CD4-positive, alpha-beta T cell treated with Interleukin-4 for 1 hour (primary cell): Measurements from ENCODE around the gene IKZF3.
"Not testable (repeated sequence)": the region's sequence is repeated elsewhere in the genome, so short reads cannot be mapped to it uniquely, and the experiment has no call there.

Experiments
- DNase-seq, 2 donors: peaks; one replicate each; pipeline ENCODE4 v3.0.0-alpha.2; 2020 to 2022

Gene IKZF3

DNA sequence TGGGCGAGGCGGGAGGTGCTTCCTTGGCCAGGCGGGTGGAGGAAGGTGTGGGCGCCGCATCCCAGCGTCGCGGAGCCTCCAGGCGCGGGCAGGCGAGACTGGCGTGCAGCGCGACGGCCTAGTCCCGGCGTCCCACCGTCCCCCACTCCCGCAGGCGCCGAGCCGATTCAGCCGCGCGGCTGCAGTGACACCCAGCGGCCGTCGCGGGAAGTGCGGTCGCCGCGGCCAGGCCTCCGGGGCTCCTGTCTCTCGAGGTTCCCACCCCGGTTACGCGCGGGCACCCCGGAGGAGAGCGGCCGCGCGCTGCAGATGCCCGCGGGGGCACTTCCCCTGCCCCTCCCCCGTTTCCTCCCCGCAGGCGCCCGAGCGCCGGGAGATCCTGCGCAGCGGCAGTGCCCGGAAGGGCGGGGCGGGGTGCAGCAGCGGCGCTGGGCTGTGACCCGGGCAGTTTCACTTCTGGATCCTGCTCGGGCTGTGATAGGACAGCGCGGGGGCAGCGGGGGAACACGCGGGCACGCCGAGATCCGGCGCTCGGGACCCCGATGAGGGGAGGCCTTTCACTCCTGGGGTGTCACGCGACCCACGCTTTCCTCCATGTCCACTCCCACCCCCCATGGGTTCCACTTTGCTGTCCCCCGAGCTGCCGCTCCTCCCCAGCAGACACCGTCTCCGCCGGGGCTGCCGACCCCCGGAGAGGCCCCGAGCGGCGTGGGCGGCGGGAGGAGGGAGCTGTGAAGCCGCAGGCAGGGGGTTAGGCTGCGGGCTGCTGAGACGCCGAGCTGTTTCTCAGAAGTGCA, 109.8 kb downstream of the IKZF3 start:
- peak; percentile 98 to 99 for DNase-seq

DNA sequence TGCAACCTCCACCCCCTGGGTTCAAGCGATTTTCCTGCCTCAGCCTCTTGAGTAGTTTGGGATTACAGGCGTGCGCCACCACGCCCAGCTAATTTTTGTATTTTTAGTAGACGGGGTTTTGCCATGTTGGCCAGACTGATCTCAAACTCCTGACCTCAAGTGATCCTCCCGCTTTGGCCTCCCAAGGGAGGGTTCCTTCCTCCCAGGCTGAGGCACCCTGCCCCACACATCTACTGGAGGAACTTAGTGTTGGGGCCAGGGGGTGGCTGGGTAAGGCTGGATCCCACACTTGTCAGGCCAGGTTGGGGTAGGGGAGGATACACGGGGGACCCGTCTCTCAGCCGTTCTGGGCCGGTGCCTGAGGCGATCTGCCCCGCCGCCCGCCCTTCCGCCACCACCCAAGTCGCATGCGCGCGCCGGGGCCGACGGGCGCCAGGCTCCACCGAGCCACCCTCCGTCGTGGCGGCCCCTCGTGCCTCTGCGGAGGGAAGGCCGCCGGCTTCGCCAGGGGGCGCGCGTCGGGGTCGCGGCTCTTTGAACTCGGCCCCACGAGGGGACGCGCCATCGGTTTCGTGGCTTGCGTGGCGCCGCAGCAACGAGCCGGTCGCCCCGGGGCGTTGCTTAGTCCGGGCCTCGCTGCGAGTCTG, 110.5 kb downstream of the IKZF3 start:
- peak in 1 of 2 donors; percentile 80 for DNase-seq

DNA sequence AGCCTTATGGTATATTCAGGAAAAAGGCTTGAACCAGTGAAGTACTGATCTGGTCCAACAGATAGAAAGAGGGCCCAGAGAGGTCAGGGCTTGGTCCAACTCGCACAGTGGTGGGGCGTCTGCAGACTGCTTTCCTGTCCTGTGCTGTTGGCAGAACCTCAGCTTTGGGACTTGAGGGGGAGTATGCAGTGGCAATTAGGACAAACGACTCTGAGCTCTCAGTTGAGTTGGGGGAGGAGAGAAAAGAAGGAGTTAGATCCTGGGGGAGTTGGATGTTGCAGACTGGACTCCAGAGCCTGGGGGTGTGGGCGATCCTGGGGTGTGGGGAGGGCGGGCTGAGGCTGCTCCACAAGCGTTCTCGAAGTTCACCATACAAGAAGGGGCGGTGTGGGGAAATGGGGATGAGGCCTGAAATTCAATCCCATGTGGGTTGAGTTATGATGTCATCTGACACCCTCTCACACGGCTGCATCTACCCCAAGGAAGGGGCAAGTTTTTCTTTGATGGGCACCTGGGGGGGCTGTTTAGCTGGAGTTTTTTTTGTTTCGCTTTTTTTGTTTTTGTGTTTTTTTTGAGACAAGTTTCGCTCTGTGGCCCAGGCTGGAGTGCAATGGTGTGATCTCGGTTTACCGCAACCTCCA, 111.8 kb downstream of the IKZF3 start:
- no peak for DNase-seq

DNA sequence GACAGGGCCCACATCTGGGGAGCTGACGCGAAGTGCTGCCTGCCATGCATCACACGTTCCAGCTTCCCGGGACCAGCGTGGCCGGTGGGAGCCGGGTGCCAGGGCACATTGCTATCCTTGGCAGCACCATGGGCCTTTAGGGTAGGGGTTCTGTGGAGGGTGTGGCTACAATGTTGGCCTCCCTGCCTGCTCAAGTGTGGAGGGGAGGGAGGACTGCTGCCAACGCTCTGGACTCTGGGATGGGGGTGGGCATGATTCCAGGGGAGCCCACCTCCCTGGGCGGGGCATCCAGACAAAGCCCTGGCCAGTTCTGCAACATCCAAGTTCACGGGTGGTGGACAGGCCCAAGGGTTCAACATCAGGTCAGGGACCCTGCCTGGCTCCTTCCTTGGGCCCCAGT, 112.5 kb downstream of the IKZF3 start:
- no peak for DNase-seq

DNA sequence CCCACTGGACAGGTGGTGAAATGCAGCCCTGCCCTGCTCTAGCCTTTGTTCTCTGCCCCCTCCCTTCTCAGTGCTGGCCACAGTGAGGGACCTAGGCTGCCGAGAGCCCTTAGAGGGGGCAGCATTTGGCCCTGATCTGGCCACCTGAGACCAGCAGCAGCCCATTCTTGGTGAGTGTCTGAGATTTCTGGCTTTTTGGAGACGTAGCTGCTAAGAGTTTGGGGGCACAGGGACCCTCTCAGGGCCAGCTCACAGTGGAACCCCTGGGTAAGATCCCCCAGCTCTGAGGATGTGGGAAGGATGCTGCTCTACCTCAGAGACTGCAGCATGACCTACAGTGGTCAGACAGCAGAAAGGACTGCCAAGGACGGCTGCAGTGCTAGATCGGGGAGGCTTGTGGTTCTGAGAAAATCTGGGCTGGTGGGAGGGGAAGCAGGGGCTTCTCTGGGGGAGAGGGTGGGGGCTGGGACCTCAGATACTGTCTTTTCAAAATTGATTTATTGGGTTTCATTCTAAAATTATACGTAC, 113.0 kb downstream of the IKZF3 start:
- no peak for DNase-seq

DNA sequence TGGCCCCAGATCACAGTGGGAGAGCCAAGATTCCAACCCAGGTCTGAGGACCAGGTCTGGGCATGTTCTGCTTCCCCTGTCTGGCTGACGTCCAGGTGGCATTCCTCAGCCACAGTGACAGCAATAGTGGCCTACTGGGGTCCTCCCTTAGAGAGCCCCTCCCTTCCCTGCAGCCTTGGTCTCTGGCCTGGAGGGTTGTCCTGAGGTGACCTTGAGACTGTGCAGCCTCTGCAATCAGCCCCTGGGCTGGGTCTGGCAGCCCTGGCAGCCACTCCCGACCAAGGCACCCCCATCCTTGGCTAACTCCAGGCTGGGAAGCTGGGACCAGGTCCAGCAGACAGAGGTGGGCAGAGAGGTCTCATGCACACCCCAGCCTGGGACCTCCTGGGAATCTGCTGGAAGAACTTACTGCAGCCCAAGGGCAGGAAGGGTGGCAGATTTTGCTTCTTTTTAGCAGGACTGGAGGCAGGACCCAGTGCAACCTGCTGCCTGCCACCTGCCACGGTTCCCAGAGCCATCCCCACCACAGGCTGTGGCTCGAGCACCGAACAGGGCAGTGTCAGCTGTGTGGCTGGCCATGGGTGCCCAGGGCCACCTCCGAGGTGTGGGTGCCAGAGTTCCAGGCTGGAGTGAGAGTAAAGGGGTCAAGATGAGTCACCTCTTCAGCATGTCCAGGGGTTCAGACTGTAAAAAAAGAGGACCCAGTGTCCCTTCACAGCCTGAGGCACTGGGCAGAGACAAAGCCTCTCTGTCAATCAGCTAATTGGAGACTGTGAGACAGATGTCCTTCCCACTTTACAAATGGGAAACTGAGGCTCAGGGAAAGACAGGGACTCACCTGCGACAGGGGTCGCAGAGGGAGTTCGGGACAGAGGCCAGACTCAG, 113.7 kb downstream of the IKZF3 start:
- DNase-seq, result no peak

DNA sequence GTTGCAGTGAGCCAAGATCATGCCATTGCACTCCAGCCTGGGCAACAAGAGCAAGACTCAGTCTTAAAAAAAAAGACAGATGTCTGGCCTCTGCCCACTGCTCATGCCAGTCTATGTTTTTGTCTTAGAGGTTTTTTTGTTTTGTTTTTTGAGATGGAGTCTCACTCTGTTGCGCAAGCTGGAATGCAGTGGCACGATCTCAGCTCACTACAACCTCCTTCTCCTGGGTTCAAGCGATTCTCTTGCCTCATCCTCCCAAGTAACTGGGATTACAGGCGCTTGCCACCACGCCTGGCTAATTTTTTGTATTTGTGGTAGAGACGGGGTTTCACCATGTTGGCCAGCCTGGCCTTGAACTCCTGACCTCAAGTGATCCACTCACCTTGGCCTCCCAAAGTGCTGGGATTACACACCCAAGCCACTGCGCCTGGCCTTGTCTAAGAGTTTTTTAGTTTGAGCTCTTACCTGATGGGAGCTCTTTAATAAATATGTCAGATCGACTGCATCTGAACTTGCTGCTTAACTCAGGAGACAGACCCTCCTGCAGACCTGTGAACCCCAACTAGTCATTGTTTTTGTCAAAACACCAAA, 115.6 kb downstream of the IKZF3 start:
- not testable (repeated sequence) for DNase-seq

DNA sequence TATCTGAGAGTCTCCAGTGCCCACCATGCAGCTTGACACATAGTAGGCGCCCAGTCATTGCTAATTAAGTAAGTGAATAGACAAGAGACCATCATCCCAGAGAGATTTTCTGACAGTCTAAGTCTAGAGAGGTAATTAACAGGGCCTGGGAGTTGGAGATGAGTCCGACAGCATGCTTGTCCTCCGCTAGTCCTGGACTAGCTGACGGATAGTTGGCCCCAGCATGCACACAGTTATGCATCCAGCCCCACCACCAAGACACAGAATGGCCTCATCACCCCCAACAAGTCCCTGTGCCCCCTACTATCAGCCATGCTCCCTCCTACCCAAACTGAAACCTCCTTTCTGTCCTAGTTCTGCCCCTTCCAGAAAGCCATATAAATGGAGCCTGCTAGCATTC, 116.4 kb downstream of the IKZF3 start:
- no peak for DNase-seq

DNA sequence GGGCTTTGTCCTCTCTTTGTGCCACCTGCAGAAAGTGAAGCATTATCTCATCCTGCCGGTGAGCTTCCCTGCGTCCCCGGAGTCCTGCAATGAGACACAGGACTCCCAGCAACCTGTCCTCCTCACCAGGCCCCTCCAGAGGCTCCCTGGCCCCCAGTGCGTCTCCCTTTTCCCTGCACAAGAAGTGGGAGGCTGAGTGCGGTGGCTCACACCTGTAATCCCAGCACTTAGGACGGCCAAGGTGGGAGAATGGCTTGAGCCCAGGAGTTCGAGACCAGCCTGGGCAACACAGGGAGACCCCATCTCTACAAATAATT, 118.0 kb downstream of the IKZF3 start:
- DNase-seq, result no peak

DNA sequence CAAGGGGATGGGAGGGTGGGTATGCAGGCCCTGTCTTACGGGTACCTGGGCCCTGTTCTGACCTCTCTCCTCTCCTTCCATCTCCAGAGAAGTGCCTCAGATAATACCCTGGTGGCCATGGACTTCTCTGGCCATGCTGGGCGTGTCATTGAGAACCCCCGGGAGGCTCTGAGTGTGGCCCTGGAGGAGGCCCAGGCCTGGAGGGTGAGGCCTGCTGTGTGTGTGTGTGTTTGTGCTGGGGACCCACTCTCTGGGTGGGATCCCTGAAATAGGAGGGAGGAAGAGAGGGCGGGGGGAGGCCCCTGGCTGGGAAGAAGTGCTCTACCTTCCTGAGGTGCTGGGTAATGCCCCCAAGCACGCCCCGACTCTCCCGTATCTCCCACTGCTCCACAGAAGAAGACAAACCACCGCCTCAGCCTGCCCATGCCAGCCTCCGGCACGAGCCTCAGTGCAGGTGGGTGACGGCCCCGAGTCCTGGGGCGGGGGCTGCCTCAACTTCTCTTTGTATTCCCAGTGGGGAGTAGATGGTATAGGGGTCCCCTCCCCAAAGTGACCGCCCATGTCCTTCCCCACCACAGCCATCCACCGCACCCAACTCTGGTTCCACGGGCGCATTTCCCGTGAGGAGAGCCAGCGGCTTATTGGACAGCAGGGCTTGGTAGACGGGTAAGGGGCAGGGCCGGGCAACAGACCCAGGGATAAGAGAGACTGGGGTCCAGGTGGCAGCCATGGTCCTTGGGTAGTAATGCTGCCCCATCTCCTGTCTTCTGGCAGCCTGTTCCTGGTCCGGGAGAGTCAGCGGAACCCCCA, 118.6 kb downstream of the IKZF3 start:
- no peak for DNase-seq

DNA sequence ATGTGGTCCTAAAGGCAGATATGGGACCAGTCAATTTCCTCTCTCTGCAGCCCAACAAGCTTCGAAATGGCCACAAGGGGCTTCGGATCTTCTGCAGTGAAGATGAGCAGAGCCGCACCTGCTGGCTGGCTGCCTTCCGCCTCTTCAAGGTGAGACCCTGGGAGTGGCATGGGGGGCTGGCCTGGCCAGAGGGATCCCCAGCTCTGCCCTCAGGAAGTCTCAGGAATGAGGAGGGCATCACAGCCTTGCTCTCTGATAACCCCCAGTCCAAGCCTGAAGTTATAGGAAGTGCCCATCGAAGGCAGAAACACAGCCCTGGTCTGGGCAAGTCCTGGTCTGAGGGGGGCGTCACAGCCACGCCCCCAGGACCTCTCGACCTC, 119.3 kb downstream of the IKZF3 start:
- DNase-seq, result no peak

DNA sequence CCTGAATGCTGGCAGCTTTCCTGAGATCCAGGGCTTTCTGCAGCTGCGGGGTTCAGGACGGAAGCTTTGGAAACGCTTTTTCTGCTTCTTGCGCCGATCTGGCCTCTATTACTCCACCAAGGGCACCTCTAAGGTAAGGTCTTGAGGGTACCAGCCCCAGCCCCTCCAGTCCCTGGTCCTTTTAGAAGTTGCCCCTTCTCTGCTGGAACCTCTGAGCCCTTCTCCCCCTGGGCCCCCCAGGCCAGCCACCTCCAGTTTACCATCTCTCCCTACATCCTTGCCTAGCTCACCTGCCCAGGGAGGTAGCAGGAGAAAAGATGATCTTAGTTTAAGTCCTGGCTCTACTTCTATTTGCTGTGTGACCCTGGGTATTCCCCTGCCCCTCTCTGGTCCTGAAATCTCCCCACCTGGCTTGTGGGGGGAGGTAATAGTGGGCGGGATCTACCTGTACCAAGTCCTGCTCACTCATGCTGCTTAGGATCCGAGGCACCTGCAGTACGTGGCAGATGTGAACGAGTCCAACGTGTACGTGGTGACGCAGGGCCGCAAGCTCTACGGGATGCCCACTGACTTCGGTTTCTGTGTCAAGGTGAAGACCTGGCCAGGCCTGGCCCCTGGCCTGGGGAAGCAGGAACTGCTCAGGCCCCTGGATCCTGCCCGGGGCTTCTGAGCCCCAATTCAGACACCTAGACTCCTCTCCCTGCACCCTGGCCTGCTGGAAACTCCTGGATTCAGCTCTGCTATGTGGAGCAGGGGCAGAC, 119.9 kb downstream of the IKZF3 start:
- DNase-seq, result no peak

DNA sequence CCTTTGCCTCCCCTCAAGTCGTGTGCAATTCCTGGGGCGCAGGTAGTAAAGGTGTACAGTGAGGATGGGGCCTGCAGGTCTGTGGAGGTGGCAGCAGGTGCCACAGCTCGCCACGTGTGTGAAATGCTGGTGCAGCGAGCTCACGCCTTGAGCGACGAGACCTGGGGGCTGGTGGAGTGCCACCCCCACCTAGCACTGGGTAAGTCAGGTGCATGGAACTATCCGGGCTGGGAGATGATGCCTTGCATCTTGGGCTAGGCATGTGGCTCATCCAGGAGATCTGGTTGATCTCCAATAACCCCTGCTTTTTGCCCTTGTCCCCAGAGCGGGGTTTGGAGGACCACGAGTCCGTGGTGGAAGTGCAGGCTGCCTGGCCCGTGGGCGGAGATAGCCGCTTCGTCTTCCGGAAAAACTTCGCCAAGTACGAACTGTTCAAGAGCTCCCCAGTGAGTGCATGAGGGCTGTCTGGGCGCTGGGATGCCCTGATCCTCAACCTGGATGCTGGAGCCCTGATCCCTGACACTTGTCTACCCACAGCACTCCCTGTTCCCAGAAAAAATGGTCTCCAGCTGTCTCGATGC, 121.2 kb downstream of the IKZF3 start:
- no peak for DNase-seq

DNA sequence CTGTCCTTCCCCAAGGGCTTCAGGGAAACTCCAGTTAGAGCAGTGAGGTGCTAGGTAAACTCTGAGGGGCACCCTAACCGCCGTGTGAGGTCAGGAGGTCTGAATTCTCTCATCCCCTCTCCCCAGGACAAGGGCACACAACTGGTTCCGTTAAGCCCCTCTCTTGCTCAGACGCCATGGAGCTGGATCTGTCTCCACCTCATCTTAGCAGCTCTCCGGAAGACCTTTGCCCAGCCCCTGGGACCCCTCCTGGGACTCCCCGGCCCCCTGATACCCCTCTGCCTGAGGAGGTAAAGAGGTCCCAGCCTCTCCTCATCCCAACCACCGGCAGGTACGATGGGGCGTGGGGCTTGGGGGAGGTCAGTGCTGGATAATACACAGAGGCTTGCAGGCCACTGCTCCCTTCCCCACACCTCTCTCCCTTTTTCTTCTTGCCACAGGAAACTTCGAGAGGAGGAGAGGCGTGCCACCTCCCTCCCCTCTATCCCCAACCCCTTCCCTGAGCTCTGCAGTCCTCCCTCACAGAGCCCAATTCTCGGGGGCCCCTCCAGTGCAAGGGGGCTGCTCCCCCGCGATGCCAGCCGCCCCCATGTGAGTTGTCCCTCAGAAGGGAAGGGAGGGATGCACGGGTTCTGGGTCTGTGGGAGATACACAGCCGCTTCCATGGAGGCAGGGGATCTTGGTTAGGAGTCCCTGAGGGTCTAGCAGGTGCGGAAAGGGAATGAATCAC, 121.8 kb downstream of the IKZF3 start:
- no peak for DNase-seq

DNA sequence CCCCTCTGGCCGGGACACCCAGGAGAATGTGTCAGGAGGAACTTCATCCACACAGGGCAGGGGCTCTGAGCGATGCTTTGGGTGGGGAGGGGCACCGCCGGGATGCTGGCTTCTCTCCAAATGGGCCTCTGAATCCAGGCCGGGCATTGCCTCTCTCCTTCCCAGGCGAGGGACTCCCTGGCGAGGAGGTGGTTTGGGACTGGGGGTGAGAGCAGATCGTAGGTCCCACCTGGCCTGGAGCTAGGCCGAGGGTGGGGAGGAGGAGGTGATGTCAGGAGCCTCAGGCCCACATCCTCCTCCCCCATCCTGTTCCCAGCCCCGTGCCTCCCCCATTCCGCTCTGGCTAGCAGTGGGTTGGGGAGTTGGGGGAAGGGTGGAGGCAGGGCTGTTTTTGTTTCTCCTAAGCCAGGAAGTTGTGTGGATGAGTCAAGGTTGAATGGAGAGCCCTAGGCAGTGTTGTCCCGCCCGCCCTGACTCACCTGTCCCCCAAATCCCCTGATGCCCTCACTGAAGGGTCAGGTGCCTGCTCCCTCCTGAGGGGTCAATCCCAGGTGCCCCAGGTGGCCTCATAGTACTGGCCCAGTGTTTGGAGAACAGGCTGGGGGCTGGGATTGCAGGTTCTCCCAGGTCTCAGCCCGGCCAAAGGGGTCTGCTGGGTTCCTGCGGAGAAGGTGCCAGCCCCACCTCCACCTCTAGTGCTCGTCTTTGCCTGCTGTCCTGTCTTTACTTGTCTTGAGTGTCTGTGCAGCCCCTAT, 123.6 kb downstream of the IKZF3 start:
- no peak for DNase-seq

DNA sequence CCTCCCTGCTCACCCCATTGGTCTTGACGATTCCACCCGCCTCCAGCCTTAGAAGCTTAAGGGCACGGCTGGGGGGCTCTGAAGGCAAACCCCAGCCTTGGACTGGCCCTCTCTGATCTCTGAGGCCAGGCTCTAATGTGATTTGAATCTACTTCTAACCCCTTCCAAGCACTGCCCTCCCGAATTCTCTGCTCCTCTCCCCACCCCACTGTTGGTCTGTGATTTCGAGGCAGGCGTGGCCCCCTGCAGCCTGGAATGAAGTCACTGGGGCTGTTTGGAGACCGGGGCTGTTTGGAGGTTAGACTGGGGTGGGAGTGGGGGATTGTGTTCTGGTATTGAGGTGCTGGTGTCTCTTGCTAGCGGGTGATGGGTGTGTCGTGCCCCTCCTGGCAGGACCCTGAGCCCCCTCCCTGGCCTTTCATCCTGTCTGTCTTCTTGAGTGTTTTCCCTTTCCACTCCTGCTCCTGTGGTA, 124.2 kb downstream of the IKZF3 start:
- DNase-seq, result no peak

DNA sequence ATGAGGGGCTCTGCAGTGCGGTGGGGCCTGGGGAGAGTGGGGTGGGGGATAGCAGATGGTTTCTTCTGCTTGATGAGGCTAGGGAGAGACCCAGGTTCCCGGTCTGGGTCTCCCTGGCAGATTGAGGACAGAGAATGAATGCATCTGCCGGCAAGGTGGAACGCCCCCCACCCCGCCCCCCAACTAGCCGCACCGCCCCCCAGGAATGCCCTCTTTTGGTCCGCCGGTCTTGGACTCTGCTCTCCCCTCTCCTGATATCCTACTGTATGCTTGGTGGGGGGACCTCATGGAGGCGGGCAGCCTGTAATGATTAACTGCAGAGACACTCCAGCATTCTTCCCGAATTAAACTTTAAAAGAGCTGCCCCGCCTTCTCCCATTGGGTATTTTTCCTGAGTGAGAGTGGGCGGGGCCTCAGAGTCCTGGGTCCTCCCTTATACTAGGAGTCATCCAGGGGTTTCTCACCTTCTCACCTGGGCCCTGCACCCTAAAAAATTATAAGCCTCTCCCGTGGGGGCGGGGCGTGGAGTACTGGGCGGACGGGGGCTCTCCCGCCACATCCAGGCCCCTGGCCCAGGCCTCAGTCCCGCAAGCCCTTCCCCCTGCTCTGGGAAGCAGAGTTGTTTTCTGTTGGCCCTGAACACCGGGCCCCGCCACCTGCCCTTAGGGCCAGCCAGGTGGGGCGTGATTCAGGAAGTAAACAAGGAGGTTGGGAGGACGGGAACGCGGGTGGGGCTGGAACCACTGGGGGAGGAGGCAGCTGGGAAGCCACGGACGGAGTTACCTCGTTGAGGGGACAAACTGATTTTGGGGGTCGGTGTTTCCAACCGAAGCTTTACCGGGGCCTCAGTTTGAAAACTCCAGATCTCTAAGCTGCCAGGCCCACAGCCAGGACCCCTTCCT, 124.9 kb downstream of the IKZF3 start:
- DNase-seq, result no peak

DNA sequence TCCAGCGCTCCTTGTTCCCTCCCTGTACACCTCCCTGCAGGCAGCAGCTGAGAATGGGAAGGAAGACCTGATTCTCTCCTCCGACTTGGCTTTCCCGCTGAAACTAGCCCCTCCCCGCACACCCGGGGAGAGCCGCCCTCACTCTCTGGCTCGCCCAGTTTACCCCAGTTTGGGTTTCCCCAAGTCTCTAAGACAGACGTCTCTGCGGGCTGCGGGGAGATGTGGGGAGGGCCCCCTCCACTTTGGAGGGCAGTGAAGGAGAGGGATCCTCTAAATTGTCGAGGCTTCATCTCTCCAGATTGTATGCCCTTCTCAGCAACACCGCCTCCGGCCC, 125.6 kb downstream of the IKZF3 start:
- peak; percentile 53 to 57 for DNase-seq
